ENCODE data around the gene AP5Z1. TPM values are rescaled to one million over a fixed set of nuclear protein-coding genes. Genes with fewer than 3 reads are reported as not detected.

The AP5Z1 gene
- total RNA-seq, 1 experiment from 2014 or later: 44.0 TPM

- ChIA-PET POLR2A (ENCODE audit: unreplicated experiment) (no interaction called here), CTCF (no interaction called here)
- H3K27me3 ChIP-seq (ENCODE audit: insufficient read depth, low read depth): no peaks in the 10 kb centered on the region
- H3K9me3 ChIP-seq (ENCODE audit: insufficient read depth, low read depth): no peaks in the 10 kb centered on the region
- H4K20me1 ChIP-seq (ENCODE audit: insufficient read depth): peaks cover 13% of the 10 kb centered on the region
- H3K9me2 ChIP-seq (ENCODE audit: insufficient read depth): no peaks in the 10 kb centered on the region
- H3F3A ChIP-seq (ENCODE audit: insufficient read depth, low read depth): peaks cover 11% of the 10 kb centered on the region; the same call in 1 of the 2 replicates
- TF ChIP-seq CTCF (conservative IDR thresholded peaks at IDR 0.05) (no peak), EZH2 (IDR thresholded peaks at IDR 0.05; ENCODE audit: low read depth) (no peak)
- no peak overlapping the region for H3K4me2 ChIP-seq
- intact Hi-C loops (cut with micrococcal nuclease; ENCODE audit: unreplicated experiment): no loop called here
- H3K4me1 ChIP-seq (replicated peaks; ENCODE audit: insufficient read depth): no peaks in the 10 kb centered on the region
- no peak overlapping the region for H2AFZ ChIP-seq
- no TSS peak for BruUV-seq (replicated peaks)
- no peaks in the 10 kb centered on the region; the same call in none of the 2 replicates for H3K36me3 ChIP-seq (ENCODE audit: low read depth)
- no peak for DNase-seq
- H3K27ac ChIP-seq: no peak overlapping the region
- no peaks in the 10 kb centered on the region for H3K79me2 ChIP-seq (ENCODE audit: low read depth)
- H3K4me3 ChIP-seq: no peak overlapping the region
These were observed 9.5 kb upstream of the AP5Z1 start for GRCh38 chr7:4765776-4766490.

- Histone ChIP-seq H3F3A (ENCODE audit: insufficient read depth, low read depth) (peaks cover 11% of the 10 kb centered on the region; the same call in 1 of the 2 replicates), H4K20me1 (ENCODE audit: insufficient read depth) (peaks cover 13% of the 10 kb centered on the region), H3K4me2 (no peak overlapping the region), H2AFZ (no peak overlapping the region), H3K4me3 (no peak overlapping the region), H3K36me3 (ENCODE audit: low read depth) (no peaks in the 10 kb centered on the region; the same call in 1 of the 2 replicates), H3K9me3 (ENCODE audit: insufficient read depth, low read depth) (no peaks in the 10 kb centered on the region), H3K9me2 (ENCODE audit: insufficient read depth) (no peaks in the 10 kb centered on the region), H3K79me2 (ENCODE audit: low read depth) (no peaks in the 10 kb centered on the region), H3K27me3 (ENCODE audit: insufficient read depth, low read depth) (no peaks in the 10 kb centered on the region), H3K27ac (no peak overlapping the region), H3K4me1 (replicated peaks; ENCODE audit: insufficient read depth) (no peaks in the 10 kb centered on the region)
- intact Hi-C loops (cut with micrococcal nuclease; ENCODE audit: unreplicated experiment): no loop called here
- TF ChIP-seq EZH2 (IDR thresholded peaks at IDR 0.05; ENCODE audit: low read depth) (no peak), CTCF (conservative IDR thresholded peaks at IDR 0.05) (no peak)
- POLR2A ChIA-PET (ENCODE audit: unreplicated experiment): no interaction called here
- CTCF ChIA-PET: no interaction called here
- BruUV-seq (replicated peaks): no TSS peak
- DNase-seq: no peak
These were observed 8.5 kb upstream of the AP5Z1 start for GRCh38 chr7:4766666-4767519.

- BruUV-seq (replicated peaks): no TSS peak
These were observed 6.5 kb upstream of the AP5Z1 start for GRCh38 chr7:4768597-4769569.

More at GRCh38 chr7:4768597-4769569, 6.5 kb upstream of the AP5Z1 start:
- ChIA-PET CTCF (interaction anchor here (0.7 kb wide), 1 partner anchor 45 kb away, joined by 3 read pairs; no protein-coding TSS in a partner anchor), POLR2A (ENCODE audit: unreplicated experiment) (no interaction called here)
- DNase-seq: no peak
- H4K20me1 ChIP-seq (ENCODE audit: insufficient read depth): peaks cover 13% of the 10 kb centered on the region
- H3K4me2 ChIP-seq: no peak overlapping the region
- H3K4me1 ChIP-seq (replicated peaks; ENCODE audit: insufficient read depth): no peaks in the 10 kb centered on the region
- TF ChIP-seq EZH2 (IDR thresholded peaks at IDR 0.05; ENCODE audit: low read depth) (no peak), CTCF (conservative IDR thresholded peaks at IDR 0.05) (no peak)
- intact Hi-C loops (cut with micrococcal nuclease; ENCODE audit: unreplicated experiment): no loop called here
- no peaks in the 10 kb centered on the region for H3K9me2 ChIP-seq (ENCODE audit: insufficient read depth)
- no peak overlapping the region for H3K4me3 ChIP-seq
- no peaks in the 10 kb centered on the region for H3K9me3 ChIP-seq (ENCODE audit: insufficient read depth, low read depth)
- no peak overlapping the region for H3K27ac ChIP-seq
- H2AFZ ChIP-seq: no peak overlapping the region
- no peaks in the 10 kb centered on the region for H3K79me2 ChIP-seq (ENCODE audit: low read depth)
- H3F3A ChIP-seq (ENCODE audit: insufficient read depth, low read depth): peaks cover 17% of the 10 kb centered on the region; the same call in 1 of the 2 replicates
- no peaks in the 10 kb centered on the region for H3K36me3 ChIP-seq (ENCODE audit: low read depth)
- H3K27me3 ChIP-seq (ENCODE audit: insufficient read depth, low read depth): no peaks in the 10 kb centered on the region

All from PC-9 (cell line).